Mesenchymal stem cell (in vitro differentiated cells and primary cell): ENCODE results near the gene CYB5R4.
"Not testable (repeated sequence)": the region's sequence is repeated elsewhere in the genome, so short reads cannot be mapped to it uniquely, and the experiment has no call there.

ENCODE experiments used
- DNase-seq: peaks from one replicate; pipeline ENCODE4 v3.0.0-alpha.2; 2013
- H2AFZ ChIP-seq: one replicate; pipeline ENCODE4 v1.6.1; 2013; ENCODE audit warnings: low read depth, mild to moderate bottlenecking, control low read depth, inconsistent platforms, low read length, moderate library complexity
- H2AK5ac ChIP-seq: 2 replicates; pipeline ENCODE4 v1.6.1; 2013; ENCODE audit warnings: low read length, moderate library complexity, mild to moderate bottlenecking, inconsistent platforms; ENCODE audit not compliant: severe bottlenecking
- H2BK120ac ChIP-seq: one replicate; pipeline ENCODE4 v1.6.1; 2013; ENCODE audit warnings: low read depth, mild to moderate bottlenecking, inconsistent platforms, low read length, moderate library complexity
- H2BK12ac ChIP-seq, 2 experiments: one replicate each; pipeline ENCODE4 v1.6.1; 2013; ENCODE audit warnings: inconsistent platforms in 2 of 2, low read length in 2 of 2, mild to moderate bottlenecking in 2 of 2, moderate library complexity in 2 of 2, control low read depth in 1 of 2
- H2BK15ac ChIP-seq: one replicate; pipeline ENCODE4 v1.6.1; 2013; ENCODE audit warnings: mild to moderate bottlenecking, low read depth, inconsistent platforms; ENCODE audit not compliant: poor library complexity, severe bottlenecking
- H2BK5ac ChIP-seq: 2 replicates; pipeline ENCODE4 v1.6.1; 2013; ENCODE audit warnings: low read depth, mild to moderate bottlenecking, low read length, control low read depth, inconsistent platforms; ENCODE audit not compliant: poor library complexity, severe bottlenecking
- H3K14ac ChIP-seq, 2 experiments: one replicate each; pipeline ENCODE4 v1.6.1; 2013; ENCODE audit warnings: inconsistent platforms in 2 of 2, low read length in 2 of 2, control low read depth in 1 of 2, mild to moderate bottlenecking in 1 of 2, moderate library complexity in 1 of 2
- H3K18ac ChIP-seq, 2 experiments: one replicate each; pipeline ENCODE4 v1.6.1; 2013; ENCODE audit warnings: inconsistent platforms in 2 of 2, low read length in 2 of 2, control low read depth in 1 of 2, low read depth in 1 of 2, mild to moderate bottlenecking in 1 of 2
- H3K23ac ChIP-seq, 2 experiments: one replicate each; pipeline ENCODE4 v1.6.1; 2013; ENCODE audit warnings: inconsistent platforms in 2 of 2, low read length in 2 of 2, mild to moderate bottlenecking in 2 of 2, moderate library complexity in 2 of 2, control low read depth in 1 of 2
- H3K27ac ChIP-seq: 2 replicates; pipeline ENCODE4 v1.5.1; 2013; ENCODE audit warnings: mild to moderate bottlenecking, moderate library complexity, low read length, control low read depth, inconsistent platforms; ENCODE audit not compliant: poor library complexity, severe bottlenecking
- H3K27me3 ChIP-seq, 2 experiments: 2 replicates each; pipeline versions ENCODE4 v1.6.1 to v1.7.0; 2013; ENCODE audit warnings: low read length in 2 of 2, mild to moderate bottlenecking in 2 of 2, moderate library complexity in 2 of 2, control low read depth in 1 of 2, inconsistent platforms in 1 of 2; ENCODE audit not compliant: control insufficient read depth in 1 of 2, insufficient read depth in 1 of 2
- H3K36me3 ChIP-seq, 2 experiments: 2 replicates each; pipeline versions ENCODE4 v1.6.1 to v1.7.0; 2013; ENCODE audit warnings: low read length in 2 of 2, control low read depth in 1 of 2, inconsistent platforms in 1 of 2, low read depth in 1 of 2, mild to moderate bottlenecking in 1 of 2; ENCODE audit not compliant: insufficient read depth in 2 of 2, control insufficient read depth in 1 of 2
- H3K4ac ChIP-seq, 2 experiments: one replicate each; pipeline ENCODE4 v1.6.1; 2013; ENCODE audit warnings: inconsistent platforms in 2 of 2, low read length in 2 of 2, mild to moderate bottlenecking in 2 of 2, moderate library complexity in 2 of 2, control low read depth in 1 of 2, low read depth in 1 of 2
- H3K4me1 ChIP-seq: 2 replicates; pipeline ENCODE4 v1.6.1; 2013; ENCODE audit warnings: low read depth, low read length, control low read depth; ENCODE audit not compliant: control insufficient read depth, insufficient read depth
- H3K4me2 ChIP-seq: 2 replicates; pipeline ENCODE4 v1.6.1; 2013; ENCODE audit warnings: low read length, mild to moderate bottlenecking, inconsistent platforms; ENCODE audit not compliant: poor library complexity, severe bottlenecking
- H3K4me3 ChIP-seq, 2 experiments: 2 replicates each; pipeline versions ENCODE4 v1.5.1 to v1.7.0; 2013; ENCODE audit warnings: low read length in 2 of 2, mild to moderate bottlenecking in 2 of 2, control low read depth in 1 of 2, low read depth in 1 of 2; ENCODE audit not compliant: insufficient read depth in 1 of 2
- H3K79me1 ChIP-seq: replicated peaks from 2 replicates; pipeline ENCODE4 v1.6.1; 2013; ENCODE audit warnings: mild to moderate bottlenecking, control low read depth, low read length, inconsistent platforms; ENCODE audit not compliant: poor library complexity, severe bottlenecking
- H3K9ac ChIP-seq: 2 replicates; pipeline ENCODE4 v1.7.0; 2013; ENCODE audit warnings: mild to moderate bottlenecking, low read length, moderate library complexity
- H3K9me3 ChIP-seq: 2 replicates; pipeline ENCODE4 v1.7.0; 2013; ENCODE audit warnings: mild to moderate bottlenecking, low read length; ENCODE audit not compliant: control insufficient read depth
- H4K8ac ChIP-seq: one replicate; pipeline ENCODE4 v1.6.1; 2013; ENCODE audit warnings: inconsistent platforms, mild to moderate bottlenecking, low read length, moderate library complexity
- H4K91ac ChIP-seq: one replicate; pipeline ENCODE4 v1.6.1; 2013; ENCODE audit warnings: mild to moderate bottlenecking, low read length, inconsistent platforms
- WGBS: methylation state at CpG from one replicate; pipeline ENCODE4 v1.1.7; 2013; ENCODE audit warnings: mixed read lengths; 5-methylcytosine and 5-hydroxymethylcytosine counted together

CYB5R4 gene

GRCh38 chr6:83907623-83908390 lies 48.3 kb downstream of the CYB5R4 start:
- H2BK12ac ChIP-seq, H3K27ac ChIP-seq, H2BK5ac ChIP-seq, DNase-seq, H3K4me1 ChIP-seq, H3K14ac ChIP-seq, H3K4me2 ChIP-seq, H3K9ac ChIP-seq, H3K9me3 ChIP-seq, H2AFZ ChIP-seq, H2AK5ac ChIP-seq, H3K23ac ChIP-seq, H3K4me3 ChIP-seq, H2BK120ac ChIP-seq, H3K36me3 ChIP-seq, H3K27me3 ChIP-seq, H4K8ac ChIP-seq, H4K91ac ChIP-seq, H3K18ac ChIP-seq, H3K4ac ChIP-seq, H2BK15ac ChIP-seq: not testable (repeated sequence)
- 98% methylated on average over 2 of the region's 5 CpGs for WGBS
- H3K79me1 ChIP-seq, result peaks cover 27% of the 10 kb centered on the region

- Histone ChIP-seq H3K23ac (no peak overlapping the region), H3K4ac (no peak overlapping the region), H3K9me3 (peaks cover 4% of the 10 kb centered on the region), H4K8ac (no peak overlapping the region), H2AFZ (no peak overlapping the region), H3K27ac (no peak overlapping the region), H3K79me1 (peaks cover 27% of the 10 kb centered on the region), H3K4me2 (no peak overlapping the region), H2BK12ac (no peak overlapping the region), H3K4me1 (no peaks in the 10 kb centered on the region), H3K14ac (no peak overlapping the region), H3K27me3 (no peaks in the 10 kb centered on the region), H3K9ac (no peak overlapping the region), H2BK120ac (no peak overlapping the region), H4K91ac (no peak overlapping the region), H2BK5ac (no peak overlapping the region), H2BK15ac (no peak overlapping the region), H2AK5ac (no peak overlapping the region), H3K36me3 (peaks cover 0 to 4% of the 10 kb centered on the region in 2 experiments), H3K18ac (no peak overlapping the region), H3K4me3 (no peak overlapping the region)
- no peak for DNase-seq
- 95% methylated on average over 2 of the region's 2 CpGs for WGBS
Observed at GRCh38 chr6:83908813-83909212, 49.3 kb downstream of the CYB5R4 start.

GRCh38 chr6:83911278-83911677 lies 51.8 kb downstream of the CYB5R4 start:
- H3K9me3 ChIP-seq, result no peaks in the 10 kb centered on the region
- no peak overlapping the region for H3K9ac ChIP-seq
- H3K4me3 ChIP-seq, result no peak overlapping the region
- H3K4me1 ChIP-seq, result no peaks in the 10 kb centered on the region
- no peak overlapping the region for H4K8ac ChIP-seq
- no peak overlapping the region for H3K27ac ChIP-seq
- no peak overlapping the region for H3K4me2 ChIP-seq
- no peak overlapping the region for H3K4ac ChIP-seq
- no peak overlapping the region for H3K14ac ChIP-seq
- no peak overlapping the region for H3K23ac ChIP-seq
- H3K36me3 ChIP-seq, result no peaks in the 10 kb centered on the region
- H2BK120ac ChIP-seq, result no peak overlapping the region
- H4K91ac ChIP-seq, result no peak overlapping the region
- no peak overlapping the region for H2BK5ac ChIP-seq
- no peak overlapping the region for H2AFZ ChIP-seq
- DNase-seq, result no peak
- H2BK15ac ChIP-seq, result no peak overlapping the region
- no peaks in the 10 kb centered on the region for H3K27me3 ChIP-seq
- H2BK12ac ChIP-seq, result no peak overlapping the region
- no peak overlapping the region for H3K18ac ChIP-seq
- no peak overlapping the region for H2AK5ac ChIP-seq
- peaks cover 14% of the 10 kb centered on the region for H3K79me1 ChIP-seq

- Histone ChIP-seq H2AFZ (no peak overlapping the region), H3K27me3 (no peaks in the 10 kb centered on the region), H3K9me3 (no peaks in the 10 kb centered on the region), H3K36me3 (no peaks in the 10 kb centered on the region), H3K27ac (no peak overlapping the region), H2BK15ac (no peak overlapping the region), H2BK5ac (no peak overlapping the region), H3K14ac (no peak overlapping the region), H3K4me2 (no peak overlapping the region), H3K23ac (no peak overlapping the region), H3K18ac (no peak overlapping the region), H4K8ac (no peak overlapping the region), H3K9ac (no peak overlapping the region), H2BK12ac (no peak overlapping the region), H2AK5ac (no peak overlapping the region), H2BK120ac (no peak overlapping the region), H3K4me1 (no peaks in the 10 kb centered on the region), H3K79me1 (peaks cover 6% of the 10 kb centered on the region), H4K91ac (no peak overlapping the region), H3K4me3 (no peak overlapping the region), H3K4ac (no peak overlapping the region)
- WGBS, result no CpG with 5 or more reads among the region's 1 CpG
- DNase-seq, result no peak
Observed at GRCh38 chr6:83914953-83915352, 55.5 kb downstream of the CYB5R4 start.
